NK-92 treated with Interleukin-12 subunit alpha and Interleukin-12 subunit beta, amount 100 ng/mL, for 24 hours (cell line): ENCODE results near the gene NEFH.
"Not testable (repeated sequence)": the region's sequence is repeated elsewhere in the genome, so short reads cannot be mapped to it uniquely, and the experiment has no call there.

ENCODE experiments used
- DNase-seq: peaks from one replicate; lab custom pipeline; 2025; lab: John Stamatoyannopoulos, UW

Gene NEFH, protein sequence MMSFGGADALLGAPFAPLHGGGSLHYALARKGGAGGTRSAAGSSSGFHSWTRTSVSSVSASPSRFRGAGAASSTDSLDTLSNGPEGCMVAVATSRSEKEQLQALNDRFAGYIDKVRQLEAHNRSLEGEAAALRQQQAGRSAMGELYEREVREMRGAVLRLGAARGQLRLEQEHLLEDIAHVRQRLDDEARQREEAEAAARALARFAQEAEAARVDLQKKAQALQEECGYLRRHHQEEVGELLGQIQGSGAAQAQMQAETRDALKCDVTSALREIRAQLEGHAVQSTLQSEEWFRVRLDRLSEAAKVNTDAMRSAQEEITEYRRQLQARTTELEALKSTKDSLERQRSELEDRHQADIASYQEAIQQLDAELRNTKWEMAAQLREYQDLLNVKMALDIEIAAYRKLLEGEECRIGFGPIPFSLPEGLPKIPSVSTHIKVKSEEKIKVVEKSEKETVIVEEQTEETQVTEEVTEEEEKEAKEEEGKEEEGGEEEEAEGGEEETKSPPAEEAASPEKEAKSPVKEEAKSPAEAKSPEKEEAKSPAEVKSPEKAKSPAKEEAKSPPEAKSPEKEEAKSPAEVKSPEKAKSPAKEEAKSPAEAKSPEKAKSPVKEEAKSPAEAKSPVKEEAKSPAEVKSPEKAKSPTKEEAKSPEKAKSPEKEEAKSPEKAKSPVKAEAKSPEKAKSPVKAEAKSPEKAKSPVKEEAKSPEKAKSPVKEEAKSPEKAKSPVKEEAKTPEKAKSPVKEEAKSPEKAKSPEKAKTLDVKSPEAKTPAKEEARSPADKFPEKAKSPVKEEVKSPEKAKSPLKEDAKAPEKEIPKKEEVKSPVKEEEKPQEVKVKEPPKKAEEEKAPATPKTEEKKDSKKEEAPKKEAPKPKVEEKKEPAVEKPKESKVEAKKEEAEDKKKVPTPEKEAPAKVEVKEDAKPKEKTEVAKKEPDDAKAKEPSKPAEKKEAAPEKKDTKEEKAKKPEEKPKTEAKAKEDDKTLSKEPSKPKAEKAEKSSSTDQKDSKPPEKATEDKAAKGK

DNA sequence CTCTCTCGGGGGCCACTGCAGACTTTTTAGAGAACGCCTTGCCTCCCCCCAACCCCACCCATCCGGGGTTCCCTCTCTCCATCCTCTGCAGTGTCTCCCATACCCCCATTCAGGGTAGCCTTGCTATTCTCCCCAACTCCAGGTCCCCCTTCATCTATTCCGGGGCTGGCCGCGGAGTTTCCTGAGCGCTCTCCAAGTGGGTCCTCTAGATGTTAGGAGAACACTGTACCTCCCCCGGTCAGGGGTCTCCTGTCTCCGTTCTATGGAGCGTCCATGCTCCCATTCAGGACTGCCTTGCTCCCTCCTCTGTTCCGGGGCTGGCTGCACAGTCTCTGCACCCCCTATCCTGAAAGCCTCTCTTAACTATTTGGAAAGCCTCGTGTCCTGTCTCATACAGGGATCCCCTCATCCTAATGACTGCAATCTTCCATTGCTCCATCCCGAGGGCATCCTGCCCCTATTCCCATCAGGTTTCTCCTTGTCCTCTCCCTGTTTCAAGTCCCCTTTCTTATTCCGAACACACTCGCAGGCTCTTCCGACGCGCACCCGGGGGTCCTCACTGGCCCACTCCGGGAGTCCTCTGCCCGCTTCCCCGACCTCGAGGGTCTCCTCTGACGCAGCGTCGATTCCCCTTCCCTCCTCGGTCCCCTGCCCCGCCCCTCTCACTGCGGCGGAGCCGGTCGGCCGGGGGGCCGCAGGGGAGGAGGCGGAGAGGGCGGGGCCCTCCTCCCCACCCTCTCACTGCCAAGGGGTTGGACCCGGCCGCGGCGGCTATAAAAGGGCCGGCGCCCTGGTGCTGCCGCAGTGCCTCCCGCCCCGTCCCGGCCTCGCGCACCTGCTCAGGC lies at the start of gene NEFH:
Gene NEFH, plus strand, starts transcription at position 802 of the 845 bp plus-strand sequence. CDS start 45 bp downstream, outside the sequence.
- DNase-seq = no peak

DNA sequence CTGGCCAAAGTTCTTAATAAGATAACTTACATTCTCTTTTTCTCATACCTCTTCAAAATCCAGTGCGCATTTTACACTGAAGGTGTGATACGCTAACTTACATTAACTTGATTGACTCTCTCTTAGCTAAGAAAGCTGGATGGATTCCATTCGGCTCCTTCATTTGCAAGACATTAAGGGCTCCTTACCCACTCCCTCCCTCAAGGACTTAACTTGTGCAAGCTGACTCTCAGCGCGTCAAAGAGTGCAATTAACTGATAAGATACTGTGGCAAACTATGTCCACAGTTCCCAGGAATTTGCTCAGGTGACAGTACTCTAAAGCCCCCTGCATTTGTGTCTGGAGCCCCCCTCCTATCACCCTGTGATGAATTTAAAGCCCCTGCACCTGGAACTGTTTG lies 48.0 kb upstream of the NEFH start:
- no peak for DNase-seq

GRCh38 chr22:29433856-29434255 lies 46.2 kb upstream of the NEFH start:
- no peak for DNase-seq

DNA sequence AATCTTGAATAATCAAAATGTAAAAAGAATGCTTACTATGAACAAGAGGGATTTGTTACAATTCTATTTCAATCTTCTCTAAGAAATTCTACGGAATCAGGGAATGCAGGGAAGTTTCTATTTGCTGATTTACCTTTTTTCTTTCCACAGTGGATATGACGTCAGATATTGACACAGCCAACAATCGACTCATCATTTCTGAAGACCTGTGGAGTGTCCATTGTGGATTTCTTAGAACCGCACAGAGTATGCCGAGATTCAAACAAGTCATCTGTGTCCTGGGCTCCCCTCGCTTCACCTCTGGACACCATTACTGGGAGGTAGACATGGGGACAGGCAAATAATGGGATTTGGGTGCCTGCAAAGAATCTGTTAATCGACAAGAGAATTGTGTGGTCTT lies 45.7 kb upstream of the NEFH start:
- DNase-seq = no peak

GRCh38 chr22:29435236-29436136 lies 44.5 kb upstream of the NEFH start:
- DNase-seq = no peak

- DNase-seq = not testable (repeated sequence)
Observed at GRCh38 chr22:29438283-29438682, 41.7 kb upstream of the NEFH start, which contains the start of gene RFPL1. Gene RFPL1 (plus strand): TSS chr22:29438583.

DNA sequence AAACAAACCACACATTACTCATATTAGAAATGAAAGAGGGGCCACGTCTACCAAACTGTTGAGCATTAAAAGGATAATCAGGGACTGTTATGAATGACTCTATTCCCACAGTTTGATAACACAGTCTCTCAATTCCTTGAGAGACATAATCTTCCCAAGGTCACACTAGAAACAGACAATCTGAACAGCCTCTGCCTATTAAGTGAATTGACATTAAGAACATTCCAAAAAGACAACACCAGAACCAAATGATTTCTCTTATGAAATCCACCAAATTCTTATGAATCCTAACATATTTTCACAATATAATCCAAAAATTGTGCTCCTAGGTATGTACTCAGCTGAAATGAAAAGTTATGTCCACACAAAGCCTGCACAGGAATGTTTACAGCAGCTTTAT lies 37.0 kb upstream of the NEFH start:
- no peak for DNase-seq

- DNase-seq = no peak
Observed at GRCh38 chr22:29443452-29443851, 36.6 kb upstream of the NEFH start.

DNA sequence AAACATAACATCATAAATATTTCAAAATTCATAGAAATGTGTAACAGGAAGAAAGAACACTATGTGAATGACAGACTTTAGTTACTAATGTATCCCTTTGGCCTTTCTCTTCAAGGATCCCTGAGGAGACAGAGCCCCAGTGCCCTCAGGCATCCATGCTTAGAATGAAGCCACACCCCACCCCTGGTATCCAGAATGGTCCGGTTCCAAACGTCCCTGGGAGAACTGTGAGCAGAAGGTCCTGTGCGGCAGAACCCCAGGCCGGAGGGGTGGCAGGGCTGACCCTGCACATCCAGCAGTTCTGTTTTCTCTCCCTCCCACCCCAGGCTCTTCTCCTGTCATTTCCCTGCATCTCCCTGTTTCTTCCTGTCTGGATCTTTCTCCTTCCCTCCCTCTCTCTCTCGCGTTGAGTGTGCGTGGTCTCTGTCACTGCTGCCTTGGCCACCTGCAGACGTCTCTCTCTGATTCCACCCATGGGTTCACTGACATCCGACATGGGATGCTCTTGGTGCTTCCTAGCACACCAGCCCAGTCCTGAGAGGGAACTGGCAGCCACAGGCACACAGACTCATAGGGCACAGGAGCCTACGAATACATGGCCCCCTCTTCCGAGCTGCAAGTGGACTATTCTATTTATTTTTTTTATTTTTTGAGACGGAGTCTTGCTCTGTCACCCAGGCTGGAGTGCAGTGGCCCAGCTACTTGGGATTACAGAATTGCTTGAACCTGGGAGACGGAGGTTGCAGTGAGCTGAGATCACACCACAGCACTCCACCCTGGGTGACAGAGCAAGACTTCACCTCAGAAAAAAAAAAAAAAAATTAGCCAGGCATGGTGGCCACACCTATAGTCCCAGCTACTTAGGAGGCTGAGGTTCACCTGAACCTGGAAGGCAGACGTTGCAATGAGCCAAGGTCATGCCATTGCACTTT lies 35.9 kb upstream of the NEFH start:
- DNase-seq = no peak

GRCh38 chr22:29445508-29445907 lies 34.5 kb upstream of the NEFH start:
- DNase-seq = no peak

DNA sequence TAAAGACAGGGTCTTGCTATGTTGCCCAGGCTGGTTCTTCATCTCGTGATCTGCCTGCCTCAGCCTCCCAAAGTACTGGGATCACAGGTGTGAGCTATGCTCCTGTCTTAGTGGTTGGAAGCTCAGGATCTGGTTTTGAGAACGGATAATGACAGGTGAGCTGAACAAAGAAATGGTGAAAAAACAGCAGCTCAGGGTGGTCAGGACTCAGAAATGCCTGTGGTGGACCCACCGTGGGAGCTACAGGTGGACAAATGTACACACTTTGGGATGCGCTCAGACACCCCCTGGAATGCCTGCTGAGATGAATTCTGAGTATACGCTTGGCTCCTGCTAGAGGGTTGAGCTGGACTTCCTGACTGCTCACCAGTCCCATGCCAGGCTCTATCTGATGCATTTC lies 32.1 kb upstream of the NEFH start:
- no peak for DNase-seq

- no peak for DNase-seq
Observed at GRCh38 chr22:29449296-29449875, 30.6 kb upstream of the NEFH start.

GRCh38 chr22:29450222-29450621 lies 29.8 kb upstream of the NEFH start:
- DNase-seq = no peak

DNA sequence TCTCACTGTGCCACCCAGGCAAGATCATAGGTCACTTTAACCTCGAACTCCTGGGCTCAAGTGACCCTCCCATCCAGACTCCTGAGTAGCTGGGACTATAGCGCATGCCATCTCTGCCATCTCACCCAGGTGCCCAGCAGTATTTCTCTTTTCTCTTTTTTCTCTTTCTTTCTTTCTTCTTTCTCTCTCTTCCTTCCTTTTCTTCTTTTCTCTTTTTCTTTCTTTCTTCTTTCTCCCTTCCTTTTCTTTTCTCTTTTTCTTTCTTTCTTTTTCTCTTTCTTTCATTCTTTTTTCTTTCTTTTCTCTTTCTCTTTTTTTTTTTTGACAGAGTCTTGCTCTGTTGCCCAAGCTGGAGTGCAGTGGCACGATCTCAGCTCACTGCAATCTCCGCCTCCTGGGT lies 28.2 kb upstream of the NEFH start:
- DNase-seq = no peak

DNA sequence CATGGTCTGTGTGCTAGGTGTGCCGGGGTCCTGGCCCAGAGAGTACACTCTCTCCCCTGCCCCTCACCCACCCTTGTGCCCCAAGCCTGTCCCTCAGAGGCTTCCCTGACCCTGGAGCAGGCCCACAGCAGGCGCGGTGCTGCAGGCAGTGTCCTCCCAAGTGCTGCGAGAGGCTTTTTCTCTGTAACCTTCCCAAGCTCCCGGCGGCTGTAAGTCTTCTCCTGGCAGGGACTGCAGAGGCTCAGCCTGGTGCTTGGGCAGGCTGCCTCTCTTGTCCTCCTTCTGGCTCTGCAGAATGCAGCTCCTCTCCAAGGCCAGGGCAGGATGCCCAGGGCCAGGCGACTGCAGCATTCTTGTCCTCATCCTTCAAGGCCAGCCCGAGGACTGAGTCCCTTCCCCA lies 25.7 kb upstream of the NEFH start:
- DNase-seq = no peak

DNA sequence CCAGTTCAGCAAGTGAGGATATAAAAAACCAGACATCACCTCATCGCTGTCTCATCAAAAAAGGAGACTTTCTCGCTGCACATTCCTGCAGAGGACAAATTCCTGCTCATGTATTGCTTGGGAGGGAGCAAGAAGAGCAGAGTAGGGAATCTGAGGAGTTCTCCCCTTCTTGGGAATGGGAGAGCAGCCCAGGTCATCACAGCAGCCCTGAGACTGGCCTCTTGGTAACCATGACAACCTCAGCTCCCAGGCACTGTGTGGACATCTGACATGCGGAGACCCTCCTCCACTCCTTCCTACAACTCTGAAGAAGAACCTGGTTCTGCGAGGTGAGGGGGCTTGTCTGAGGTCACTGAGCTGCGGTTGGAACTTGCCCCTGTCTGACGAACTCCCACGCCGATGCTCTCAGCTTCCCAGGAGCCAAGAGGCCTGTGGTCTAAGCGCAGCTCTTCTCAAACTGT lies 23.8 kb upstream of the NEFH start:
- no peak for DNase-seq

GRCh38 chr22:29457730-29458129 lies 22.3 kb upstream of the NEFH start:
- DNase-seq = no peak

GRCh38 chr22:29458551-29458950 lies 21.5 kb upstream of the NEFH start:
- no peak for DNase-seq

DNA sequence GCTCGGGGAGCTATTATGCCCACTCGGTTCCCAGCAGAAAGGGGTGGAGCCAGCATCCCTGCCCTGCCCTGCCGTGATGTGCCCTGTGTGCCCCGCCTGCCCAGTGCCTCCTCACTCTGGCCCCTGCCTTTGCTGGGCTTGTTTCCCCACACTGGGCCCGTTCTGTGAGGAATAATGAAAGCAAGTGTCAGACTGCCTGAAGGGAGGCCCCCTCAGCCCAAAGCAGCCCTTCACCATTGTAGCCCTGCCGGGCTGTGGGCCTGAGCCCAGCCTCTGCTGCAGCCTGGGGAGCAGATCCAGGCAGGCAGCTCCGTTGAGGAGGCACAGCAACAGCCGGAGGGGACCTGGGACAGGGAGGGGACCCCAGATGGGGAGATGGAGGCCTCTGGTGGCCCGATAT lies 20.2 kb upstream of the NEFH start:
- no peak for DNase-seq
